ENCODE measurements around the gene HBE1.
"Not testable (repeated sequence)": the region's sequence is repeated elsewhere in the genome, so short reads cannot be mapped to it uniquely, and the experiment has no call there.

DNA sequence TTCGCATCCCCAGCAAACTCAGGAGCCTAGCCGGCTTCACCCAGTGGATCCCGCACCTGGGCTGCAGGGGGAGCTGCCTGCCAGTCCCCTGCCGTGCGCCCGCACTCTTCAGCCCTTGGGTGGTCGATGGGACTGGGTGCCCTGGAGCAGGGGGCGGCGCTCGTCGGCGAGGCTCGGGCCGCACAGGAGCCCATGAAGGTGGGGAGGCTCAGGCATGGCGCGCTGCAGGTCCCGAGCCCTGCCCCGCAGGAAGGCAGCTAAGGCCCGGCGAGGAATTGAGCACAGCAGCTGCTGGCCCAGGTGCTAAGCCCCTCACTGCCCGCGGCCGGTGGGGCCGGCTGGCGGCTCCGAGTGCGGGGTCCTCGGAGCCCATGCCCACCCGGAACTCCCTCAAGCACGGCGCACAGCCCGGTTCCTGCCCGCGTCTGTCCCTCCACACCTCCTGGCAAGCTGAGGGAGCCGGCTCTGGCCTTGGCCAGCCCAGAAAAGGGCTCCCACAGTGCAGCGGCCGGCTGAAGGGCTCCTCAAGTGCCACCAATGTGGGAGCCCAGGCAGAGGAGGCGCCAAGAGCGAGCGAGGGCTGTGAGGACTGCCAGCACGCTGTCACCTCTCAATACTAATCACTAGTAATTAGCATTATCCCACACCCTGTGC lies 24.7 kb upstream of the HBE1 start:
- not testable (repeated sequence) for TF ChIP-seq CTCF, POLR2A (IDR thresholded peaks at IDR 0.05)

Measured in Peyer's patch (tissue), 4 donors.